ENCODE data around the gene ACSF2. TPM values are rescaled to one million over a fixed set of nuclear protein-coding genes. Genes with fewer than 3 reads are reported as not detected.
"Not testable (repeated sequence)": the region's sequence is repeated elsewhere in the genome, so short reads cannot be mapped to it uniquely, and the experiment has no call there.

Gene ACSF2
- polyA plus RNA-seq, 1 donor (not counting 4 experiments of a cell fraction or from before 2014, with no cell fraction given): 71.9 TPM

GRCh38 chr17:50471009-50471905 lies 45.2 kb downstream of the ACSF2 start:
- H3K27me3 ChIP-seq (ENCODE audit: control insufficient read depth, extremely low read depth, insufficient read depth, low read length): peaks cover 30% of the 10 kb centered on the region
- DNase-seq (ENCODE audit: low read depth, low spot score): no peak
- H3K36me3 ChIP-seq (ENCODE audit: control insufficient read depth in 2 of 2, extremely low read depth in 1 of 2, insufficient read depth in 2 of 2, low read length in 2 of 2): peaks cover 2 to 25% of the 10 kb centered on the region in 2 experiments
- H3K79me2 ChIP-seq (ENCODE audit: control insufficient read depth, insufficient read depth, low read length): no peaks in the 10 kb centered on the region
- H3K4me2 ChIP-seq (ENCODE audit: control insufficient read depth, extremely low read depth, insufficient read depth, low read depth, low read length): no peak overlapping the region
- TF ChIP-seq CTCF (optimal IDR thresholded peaks at IDR 0.05 in 1 of 3, IDR thresholded peaks at IDR 0.05 in 1 of 3, conservative IDR thresholded peaks at IDR 0.05 in 1 of 3; ENCODE audit: extremely low read depth in 1 of 3, insufficient read depth in 2 of 3, low read length in 3 of 3) (no peak), EZH2 (IDR thresholded peaks at IDR 0.05; ENCODE audit: low read length) (no peak)
- H3K9me1 ChIP-seq (ENCODE audit: control insufficient read depth, extremely low read depth, insufficient read depth, low read length): no peaks in the 10 kb centered on the region
- H3K9me3 ChIP-seq (ENCODE audit: control insufficient read depth, low read depth, low read length): no peaks in the 10 kb centered on the region
- H4K20me1 ChIP-seq (ENCODE audit: control insufficient read depth, extremely low read depth, insufficient read depth, low read length): no peaks in the 10 kb centered on the region
- dilution Hi-C loops (cut with MboI; ENCODE audit: extremely low pct_ligation_motif_present, low sequenced_read_pairs): no loop called here
- H3K9ac ChIP-seq (ENCODE audit: control insufficient read depth, extremely low read depth, insufficient read depth, low read length): no peak overlapping the region
- peaks cover 9% of the 10 kb centered on the region for H3K4me1 ChIP-seq (ENCODE audit: control insufficient read depth, extremely low read depth, insufficient read depth, low read length)
- H3K4me3 ChIP-seq (ENCODE audit: control insufficient read depth in 2 of 3, extremely low read depth in 1 of 3, insufficient read depth in 2 of 3, low read depth in 1 of 3, low read length in 3 of 3): no peak overlapping the region
- H2AFZ ChIP-seq (ENCODE audit: control insufficient read depth, low read length): no peak overlapping the region
- FAIRE-seq: no peak
- H3K27ac ChIP-seq (ENCODE audit: control insufficient read depth, insufficient read depth, low read length): no peak overlapping the region

GRCh38 chr17:50472286-50472685 lies 46.3 kb downstream of the ACSF2 start:
- Histone ChIP-seq H3K27ac (ENCODE audit: control insufficient read depth, insufficient read depth, low read length) (no peak overlapping the region), H3K9me3 (ENCODE audit: control insufficient read depth, low read depth, low read length) (no peaks in the 10 kb centered on the region), H3K4me1 (ENCODE audit: control insufficient read depth, extremely low read depth, insufficient read depth, low read length) (peaks cover 2% of the 10 kb centered on the region), H3K36me3 (ENCODE audit: control insufficient read depth in 2 of 2, extremely low read depth in 1 of 2, insufficient read depth in 2 of 2, low read length in 2 of 2) (peaks cover 2 to 25% of the 10 kb centered on the region in 2 experiments), H2AFZ (ENCODE audit: control insufficient read depth, low read length) (no peak overlapping the region), H4K20me1 (ENCODE audit: control insufficient read depth, extremely low read depth, insufficient read depth, low read length) (no peaks in the 10 kb centered on the region), H3K79me2 (ENCODE audit: control insufficient read depth, insufficient read depth, low read length) (no peaks in the 10 kb centered on the region), H3K9me1 (ENCODE audit: control insufficient read depth, extremely low read depth, insufficient read depth, low read length) (no peaks in the 10 kb centered on the region), H3K4me3 (ENCODE audit: control insufficient read depth in 2 of 3, extremely low read depth in 1 of 3, insufficient read depth in 2 of 3, low read depth in 1 of 3, low read length in 3 of 3) (no peak overlapping the region), H3K4me2 (ENCODE audit: control insufficient read depth, extremely low read depth, insufficient read depth, low read depth, low read length) (no peak overlapping the region), H3K9ac (ENCODE audit: control insufficient read depth, extremely low read depth, insufficient read depth, low read length) (no peak overlapping the region), H3K27me3 (ENCODE audit: control insufficient read depth, extremely low read depth, insufficient read depth, low read length) (peaks cover 29% of the 10 kb centered on the region)
- FAIRE-seq: no peak
- TF ChIP-seq EZH2 (IDR thresholded peaks at IDR 0.05; ENCODE audit: low read length) (no peak), CTCF (optimal IDR thresholded peaks at IDR 0.05 in 1 of 3, IDR thresholded peaks at IDR 0.05 in 1 of 3, conservative IDR thresholded peaks at IDR 0.05 in 1 of 3; ENCODE audit: extremely low read depth in 1 of 3, insufficient read depth in 2 of 3, low read length in 3 of 3) (no peak)
- no peak for DNase-seq (ENCODE audit: low read depth, low spot score)
- dilution Hi-C loops (cut with MboI; ENCODE audit: extremely low pct_ligation_motif_present, low sequenced_read_pairs): no loop called here

GRCh38 chr17:50472761-50473161 lies 46.7 kb downstream of the ACSF2 start:
- peaks cover 2 to 25% of the 10 kb centered on the region in 2 experiments for H3K36me3 ChIP-seq (ENCODE audit: control insufficient read depth in 2 of 2, extremely low read depth in 1 of 2, insufficient read depth in 2 of 2, low read length in 2 of 2)
- H3K9me3 ChIP-seq (ENCODE audit: control insufficient read depth, low read depth, low read length); H3K9ac ChIP-seq (ENCODE audit: control insufficient read depth, extremely low read depth, insufficient read depth, low read length); H3K27ac ChIP-seq (ENCODE audit: control insufficient read depth, insufficient read depth, low read length); H4K20me1 ChIP-seq (ENCODE audit: control insufficient read depth, extremely low read depth, insufficient read depth, low read length); H3K79me2 ChIP-seq (ENCODE audit: control insufficient read depth, insufficient read depth, low read length); H3K4me3 ChIP-seq (ENCODE audit: control insufficient read depth in 2 of 3, extremely low read depth in 1 of 3, insufficient read depth in 2 of 3, low read depth in 1 of 3, low read length in 3 of 3); H3K9me1 ChIP-seq (ENCODE audit: control insufficient read depth, extremely low read depth, insufficient read depth, low read length); DNase-seq (ENCODE audit: low read depth, low spot score); dilution Hi-C loops (cut with MboI; ENCODE audit: extremely low pct_ligation_motif_present, low sequenced_read_pairs); H3K4me1 ChIP-seq (ENCODE audit: control insufficient read depth, extremely low read depth, insufficient read depth, low read length); FAIRE-seq; H3K4me2 ChIP-seq (ENCODE audit: control insufficient read depth, extremely low read depth, insufficient read depth, low read depth, low read length); H2AFZ ChIP-seq (ENCODE audit: control insufficient read depth, low read length): not testable (repeated sequence)
- H3K27me3 ChIP-seq (ENCODE audit: control insufficient read depth, extremely low read depth, insufficient read depth, low read length): peaks cover 24% of the 10 kb centered on the region
